ENCODE results near the gene DTNA. TPM values are rescaled to one million over a fixed set of nuclear protein-coding genes. Genes with fewer than 3 reads are reported as not detected.
"Not testable (repeated sequence)": the region's sequence is repeated elsewhere in the genome, so short reads cannot be mapped to it uniquely, and the experiment has no call there.

The DTNA gene
- polyA plus RNA-seq, 1 donor, result 12.3 TPM

DNA sequence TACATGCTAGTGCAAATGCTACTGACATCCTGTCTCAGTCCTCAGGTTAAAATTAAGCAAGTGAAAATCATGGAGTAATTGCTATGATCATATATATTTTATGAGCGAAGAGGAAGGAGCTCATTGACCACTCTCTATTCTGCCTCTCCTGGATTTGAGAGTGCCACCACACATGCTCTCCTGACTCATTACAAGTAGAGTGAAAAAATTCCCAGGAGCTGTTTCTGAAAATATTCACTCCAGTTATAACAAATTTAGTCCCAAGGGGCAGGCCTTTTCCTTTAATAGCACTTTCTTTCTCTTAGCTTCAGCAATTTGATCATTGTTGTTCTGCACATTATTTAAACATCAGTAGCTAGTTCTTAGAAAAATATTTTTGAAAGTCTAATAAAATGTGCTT, 176.1 kb downstream of the DTNA start:
- no peaks in the 10 kb centered on the region for H3K9me3 ChIP-seq (ENCODE audit: control insufficient read depth, low read depth, low read length)
- no peaks in the 10 kb centered on the region for H3K4me1 ChIP-seq (ENCODE audit: control insufficient read depth, insufficient read depth, low read length)
- no peaks in the 10 kb centered on the region for H3K27me3 ChIP-seq (ENCODE audit: control insufficient read depth, insufficient read depth, low read length)
- no peak overlapping the region for H3K4me3 ChIP-seq (ENCODE audit: low read length)
- WGBS (ENCODE audit: insufficient coverage, low lambda C conversion rate), result no CpG with 5 or more reads among the region's 1 CpG
- peaks cover 16% of the 10 kb centered on the region for H3K36me3 ChIP-seq (ENCODE audit: control insufficient read depth, insufficient read depth, low read length)
- no peak for DNase-seq
- no peak overlapping the region for H3K27ac ChIP-seq (ENCODE audit: low read length)

DNA sequence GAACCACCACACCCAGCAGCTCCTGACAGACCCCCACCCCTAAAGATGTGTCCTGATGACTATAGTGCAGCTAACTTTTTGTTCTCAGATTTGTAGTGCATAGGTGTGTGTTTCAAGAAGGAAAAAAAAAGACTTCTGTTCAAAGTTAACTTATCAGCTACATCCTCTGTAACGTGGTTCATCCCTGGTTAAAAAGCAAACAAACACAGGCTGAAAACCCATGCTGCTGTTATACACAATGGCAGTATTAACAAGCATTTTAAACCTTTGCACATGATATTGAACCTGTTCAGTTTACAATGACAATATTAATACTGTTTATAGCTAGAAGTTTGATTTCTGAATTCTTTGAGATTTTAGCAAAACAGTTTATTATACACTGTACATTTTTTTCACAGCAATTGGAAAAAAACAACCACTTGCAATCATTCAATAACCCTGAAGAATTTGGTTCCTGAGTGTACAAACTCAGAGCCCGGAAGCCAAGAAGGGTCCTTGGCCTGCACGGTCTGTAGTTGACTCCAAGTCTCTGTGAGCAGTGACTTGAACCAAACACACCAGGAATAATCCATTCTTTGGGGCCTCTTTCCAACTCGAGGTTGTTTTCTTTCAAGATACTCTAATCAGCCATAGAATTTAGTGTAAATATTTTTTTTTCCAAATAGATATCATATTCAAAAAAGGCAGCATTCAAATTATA, 177.9 kb downstream of the DTNA start:
- H3K4me1 ChIP-seq (ENCODE audit: control insufficient read depth, insufficient read depth, low read length), result no peaks in the 10 kb centered on the region
- 35% methylated on average over 2 of the region's 4 CpGs for WGBS (ENCODE audit: insufficient coverage, low lambda C conversion rate)
- no peaks in the 10 kb centered on the region for H3K27me3 ChIP-seq (ENCODE audit: control insufficient read depth, insufficient read depth, low read length)
- peaks cover 9% of the 10 kb centered on the region for H3K36me3 ChIP-seq (ENCODE audit: control insufficient read depth, insufficient read depth, low read length)
- no peak for DNase-seq
- H3K27ac ChIP-seq (ENCODE audit: low read length), result no peak overlapping the region
- H3K4me3 ChIP-seq (ENCODE audit: low read length), result no peak overlapping the region
- no peaks in the 10 kb centered on the region for H3K9me3 ChIP-seq (ENCODE audit: control insufficient read depth, low read depth, low read length)

DNA sequence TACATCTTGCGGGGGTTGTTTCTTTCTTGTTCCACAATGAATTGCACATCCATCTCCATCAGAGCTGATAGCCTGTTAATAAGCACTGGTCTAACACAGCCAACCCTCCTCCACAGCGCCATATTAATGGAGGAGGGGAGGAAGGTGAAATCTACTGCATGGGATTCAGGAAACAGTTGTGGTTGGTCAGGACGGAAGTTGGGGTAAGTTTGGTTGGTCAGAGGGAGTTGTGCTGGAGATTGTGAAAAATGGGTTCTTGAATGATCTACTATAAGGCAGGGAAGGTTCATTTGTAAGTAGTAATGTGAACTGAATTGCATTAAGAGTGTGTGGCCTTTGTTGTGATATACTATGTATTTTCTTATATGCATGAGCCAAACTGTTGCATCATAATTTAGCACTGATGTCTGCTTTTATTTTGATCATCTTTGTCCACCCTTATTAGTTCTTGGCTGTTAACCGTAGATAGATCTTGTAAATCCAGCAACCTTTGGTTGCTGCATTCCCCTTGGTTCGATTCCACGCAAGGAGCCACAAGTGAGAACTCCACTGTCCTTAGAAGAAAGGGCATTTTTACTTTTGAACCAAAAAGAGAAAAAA, 180.5 kb downstream of the DTNA start:
- no peak overlapping the region for H3K27ac ChIP-seq (ENCODE audit: low read length)
- H3K9me3 ChIP-seq (ENCODE audit: control insufficient read depth, low read depth, low read length), result peaks cover 4% of the 10 kb centered on the region
- 93% methylated on average over 3 of the region's 6 CpGs for WGBS (ENCODE audit: insufficient coverage, low lambda C conversion rate)
- no peak overlapping the region for H3K4me3 ChIP-seq (ENCODE audit: low read length)
- no peaks in the 10 kb centered on the region for H3K27me3 ChIP-seq (ENCODE audit: control insufficient read depth, insufficient read depth, low read length)
- DNase-seq, result no peak
- H3K4me1 ChIP-seq (ENCODE audit: control insufficient read depth, insufficient read depth, low read length), result no peaks in the 10 kb centered on the region
- H3K36me3 ChIP-seq (ENCODE audit: control insufficient read depth, insufficient read depth, low read length), result no peaks in the 10 kb centered on the region

DNA sequence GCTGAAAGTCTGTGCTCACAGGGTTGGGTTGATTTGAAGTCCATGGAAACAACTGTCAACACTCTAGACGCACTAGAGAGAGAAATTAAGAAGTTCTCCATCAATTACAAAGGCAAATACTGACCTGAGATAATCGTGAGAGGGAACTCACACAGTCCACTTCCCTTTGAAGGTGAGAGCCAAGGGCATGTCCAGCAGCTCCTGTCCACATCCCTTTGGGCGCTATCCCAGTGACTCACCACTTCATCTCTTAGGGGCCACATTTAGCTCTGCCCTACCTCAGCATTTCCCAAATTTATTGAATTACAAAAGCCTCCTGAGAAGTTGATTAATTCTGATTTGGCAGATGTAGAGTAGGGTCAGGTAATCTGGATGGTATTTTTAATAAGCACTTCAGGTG, 182.3 kb downstream of the DTNA start:
- no peak overlapping the region for H3K4me3 ChIP-seq (ENCODE audit: low read length)
- H3K9me3 ChIP-seq (ENCODE audit: control insufficient read depth, low read depth, low read length), result peaks cover 4% of the 10 kb centered on the region
- WGBS (ENCODE audit: insufficient coverage, low lambda C conversion rate), result no CpG with 5 or more reads among the region's 3 CpGs
- no peaks in the 10 kb centered on the region for H3K36me3 ChIP-seq (ENCODE audit: control insufficient read depth, insufficient read depth, low read length)
- DNase-seq, result no peak
- no peaks in the 10 kb centered on the region for H3K4me1 ChIP-seq (ENCODE audit: control insufficient read depth, insufficient read depth, low read length)
- no peak overlapping the region for H3K27ac ChIP-seq (ENCODE audit: low read length)
- H3K27me3 ChIP-seq (ENCODE audit: control insufficient read depth, insufficient read depth, low read length), result no peaks in the 10 kb centered on the region

DNA sequence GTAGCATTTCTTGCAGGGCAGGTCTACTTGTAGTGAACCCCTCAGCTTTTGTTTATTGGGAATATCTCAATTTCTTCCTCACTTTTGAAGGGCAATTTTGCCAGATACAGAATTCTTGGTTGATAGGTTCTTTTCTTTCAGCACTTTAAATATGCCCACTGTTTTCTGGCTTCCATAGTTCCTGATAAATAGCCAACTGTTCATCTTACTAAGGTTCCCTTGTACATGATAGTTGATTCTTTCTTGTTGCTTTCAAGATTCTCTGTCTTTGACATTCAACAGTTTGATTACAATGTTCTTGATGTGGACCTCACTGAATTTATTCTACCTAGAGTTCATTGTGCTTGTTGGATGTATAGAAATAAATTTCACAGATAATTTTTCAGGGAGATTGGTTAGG, 183.1 kb downstream of the DTNA start:
- Histone ChIP-seq H3K36me3 (ENCODE audit: control insufficient read depth, insufficient read depth, low read length) (no peaks in the 10 kb centered on the region), H3K9me3 (ENCODE audit: control insufficient read depth, low read depth, low read length) (peaks cover 4% of the 10 kb centered on the region), H3K4me3 (ENCODE audit: low read length) (no peak overlapping the region)

DNA sequence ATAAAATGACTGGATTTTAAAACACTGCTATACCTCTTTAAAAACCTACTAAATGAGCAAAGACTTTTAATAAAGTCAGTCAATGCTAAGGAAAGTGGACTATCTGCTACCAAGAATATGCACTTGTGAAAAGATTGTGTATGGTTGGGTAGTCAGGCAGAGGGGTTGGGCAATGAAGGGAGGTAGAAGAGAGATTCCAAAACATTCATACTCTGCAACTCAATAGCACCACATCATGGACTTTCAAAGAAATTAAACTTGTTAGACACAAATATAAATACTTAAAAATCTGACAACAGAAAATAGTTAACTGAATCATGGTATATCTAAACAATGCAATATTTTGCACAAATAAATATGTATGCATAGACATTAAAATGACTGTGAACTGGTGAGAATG, 191.2 kb downstream of the DTNA start:
- Histone ChIP-seq H3K9me3 (ENCODE audit: control insufficient read depth, low read depth, low read length) (no peaks in the 10 kb centered on the region), H3K27ac (ENCODE audit: low read length) (no peak overlapping the region), H3K27me3 (ENCODE audit: control insufficient read depth, insufficient read depth, low read length) (no peaks in the 10 kb centered on the region), H3K4me1 (ENCODE audit: control insufficient read depth, insufficient read depth, low read length) (no peaks in the 10 kb centered on the region), H3K36me3 (ENCODE audit: control insufficient read depth, insufficient read depth, low read length) (no peaks in the 10 kb centered on the region), H3K4me3 (ENCODE audit: low read length) (no peak overlapping the region)
- no peak for DNase-seq

More for the DNA sequence above, 183.1 kb downstream of the DTNA start:
- Histone ChIP-seq H3K4me1 (ENCODE audit: control insufficient read depth, insufficient read depth, low read length) (no peaks in the 10 kb centered on the region), H3K27ac (ENCODE audit: low read length) (no peak overlapping the region), H3K27me3 (ENCODE audit: control insufficient read depth, insufficient read depth, low read length) (no peaks in the 10 kb centered on the region)
- no peak for DNase-seq

DNA sequence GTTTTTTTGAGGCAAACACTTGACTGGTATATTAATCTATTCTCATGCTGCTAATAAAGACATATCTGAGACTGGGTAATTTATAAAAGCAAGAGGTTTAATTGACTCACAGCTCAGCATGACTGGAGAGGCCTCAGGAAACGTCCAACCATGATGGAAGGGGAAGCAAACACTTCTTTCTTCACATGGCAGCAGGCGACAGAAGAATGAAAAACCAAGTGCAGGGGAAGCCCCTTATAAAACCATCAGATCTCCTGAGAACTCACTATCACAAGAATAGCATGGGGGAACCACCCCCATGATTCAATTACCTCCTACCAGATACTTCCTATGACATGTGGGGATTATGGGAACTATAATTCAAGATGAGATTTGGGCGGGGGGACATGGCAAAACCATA, 194.9 kb downstream of the DTNA start:
- no peaks in the 10 kb centered on the region for H3K36me3 ChIP-seq (ENCODE audit: control insufficient read depth, insufficient read depth, low read length)
- no peak for DNase-seq
- no CpG with 5 or more reads among the region's 3 CpGs for WGBS (ENCODE audit: insufficient coverage, low lambda C conversion rate)
- H3K27me3 ChIP-seq (ENCODE audit: control insufficient read depth, insufficient read depth, low read length), result no peaks in the 10 kb centered on the region
- H3K4me1 ChIP-seq (ENCODE audit: control insufficient read depth, insufficient read depth, low read length), result no peaks in the 10 kb centered on the region
- H3K27ac ChIP-seq (ENCODE audit: low read length), result no peak overlapping the region
- H3K4me3 ChIP-seq (ENCODE audit: low read length), result no peak overlapping the region
- H3K9me3 ChIP-seq (ENCODE audit: control insufficient read depth, low read depth, low read length), result no peaks in the 10 kb centered on the region

DNA sequence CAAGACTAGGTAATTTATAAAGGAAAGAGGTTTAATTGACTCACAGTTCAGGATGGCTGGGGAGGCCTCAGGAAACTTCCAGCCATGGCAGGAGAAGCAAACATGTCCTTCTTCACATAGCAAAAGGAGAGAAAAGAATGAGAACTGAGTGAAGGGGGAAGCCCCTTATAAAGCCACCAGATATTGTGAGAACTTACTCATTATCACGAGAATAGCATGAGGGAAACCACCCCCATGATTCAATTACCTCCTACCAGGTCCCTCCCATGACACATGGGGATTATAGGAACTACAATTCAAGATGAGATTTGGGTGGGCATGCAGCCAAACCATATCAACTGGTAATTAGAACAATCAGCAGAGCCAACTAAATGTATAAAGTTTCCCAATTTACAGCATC, 196.9 kb downstream of the DTNA start:
- H3K4me3 ChIP-seq (ENCODE audit: low read length); H3K9me3 ChIP-seq (ENCODE audit: control insufficient read depth, low read depth, low read length); H3K27ac ChIP-seq (ENCODE audit: low read length); H3K36me3 ChIP-seq (ENCODE audit: control insufficient read depth, insufficient read depth, low read length); H3K4me1 ChIP-seq (ENCODE audit: control insufficient read depth, insufficient read depth, low read length); H3K27me3 ChIP-seq (ENCODE audit: control insufficient read depth, insufficient read depth, low read length); DNase-seq: not testable (repeated sequence)
- WGBS (ENCODE audit: insufficient coverage, low lambda C conversion rate), result 60% methylated on average over 1 of the region's 1 CpG

DNA sequence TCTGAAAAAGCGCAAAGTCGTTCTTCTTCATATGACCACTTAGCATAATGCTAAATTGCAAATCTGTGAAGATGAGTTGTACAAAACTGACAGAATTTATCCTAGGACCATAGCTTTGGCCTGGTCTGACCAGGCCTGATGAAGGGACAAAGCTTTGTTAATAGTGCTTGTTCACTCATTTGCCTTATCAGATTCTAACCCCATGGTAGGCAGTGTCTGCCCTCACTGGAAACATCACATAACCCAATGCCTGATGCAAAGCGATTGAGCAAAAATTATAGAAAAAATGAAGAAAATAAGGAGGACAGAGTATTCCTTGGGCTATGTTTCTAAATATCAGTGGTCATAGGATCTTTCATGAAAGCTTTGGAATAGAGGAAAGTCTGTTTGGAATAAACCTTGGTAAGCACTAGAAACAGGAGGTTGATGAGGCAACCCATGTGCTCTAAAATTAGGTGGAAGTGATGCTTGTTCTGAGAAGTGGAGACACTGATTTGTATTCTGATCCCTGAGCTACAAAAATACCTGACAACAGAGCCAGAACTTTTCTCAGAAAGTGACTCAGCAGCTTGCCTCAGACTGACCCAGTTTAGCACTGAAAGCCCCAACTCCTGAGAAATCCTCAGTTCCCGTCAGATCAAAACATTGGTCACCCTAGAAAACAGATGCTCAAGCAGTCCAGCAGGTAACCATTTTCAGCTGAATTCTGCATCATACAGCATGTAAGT, 199.7 kb downstream of the DTNA start:
- no peak for DNase-seq
- peaks cover 6% of the 10 kb centered on the region for H3K4me1 ChIP-seq (ENCODE audit: control insufficient read depth, insufficient read depth, low read length)
- no peak overlapping the region for H3K4me3 ChIP-seq (ENCODE audit: low read length)
- WGBS (ENCODE audit: insufficient coverage, low lambda C conversion rate), result 100% methylated on average over 1 of the region's 4 CpGs
- H3K9me3 ChIP-seq (ENCODE audit: control insufficient read depth, low read depth, low read length), result no peaks in the 10 kb centered on the region
- no peak overlapping the region for H3K27ac ChIP-seq (ENCODE audit: low read length)
- no peaks in the 10 kb centered on the region for H3K36me3 ChIP-seq (ENCODE audit: control insufficient read depth, insufficient read depth, low read length)
- no peaks in the 10 kb centered on the region for H3K27me3 ChIP-seq (ENCODE audit: control insufficient read depth, insufficient read depth, low read length)

DNA sequence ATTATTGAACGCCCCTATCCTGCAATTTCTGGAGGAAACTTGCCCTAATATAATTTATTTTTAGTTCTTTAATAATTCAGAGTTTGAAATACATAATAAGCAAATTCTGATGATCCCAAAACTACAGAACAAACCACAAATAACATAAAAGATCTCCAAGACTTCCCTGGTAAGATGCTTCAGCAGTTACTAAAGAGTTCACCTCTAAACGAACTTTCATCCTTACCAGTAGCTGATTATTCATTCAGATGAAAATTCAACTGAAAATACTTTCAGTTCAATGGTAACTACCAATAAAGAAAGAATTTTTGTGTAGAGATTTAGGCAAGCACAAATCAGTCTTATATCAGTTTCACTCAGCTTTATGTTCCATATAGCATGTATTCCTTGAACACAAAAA, 201.0 kb downstream of the DTNA start:
- Histone ChIP-seq H3K4me3 (ENCODE audit: low read length) (no peak overlapping the region), H3K27me3 (ENCODE audit: control insufficient read depth, insufficient read depth, low read length) (no peaks in the 10 kb centered on the region), H3K9me3 (ENCODE audit: control insufficient read depth, low read depth, low read length) (no peaks in the 10 kb centered on the region), H3K36me3 (ENCODE audit: control insufficient read depth, insufficient read depth, low read length) (no peaks in the 10 kb centered on the region), H3K27ac (ENCODE audit: low read length) (no peak overlapping the region), H3K4me1 (ENCODE audit: control insufficient read depth, insufficient read depth, low read length) (peaks cover 6% of the 10 kb centered on the region)
- DNase-seq, result no peak
- 78% methylated on average over 1 of the region's 2 CpGs for WGBS (ENCODE audit: insufficient coverage, low lambda C conversion rate)
